HEK293 (cell line): Measurements from ENCODE around the gene ZNF699.

ENCODE experiments used
- ZNF2 ChIP-seq: fragments of 450-650 bp; formaldehyde crosslinking; IDR thresholded peaks from 2 replicates; pipeline ENCODE4 v1.5.1; 2016; ENCODE audit warnings: missing biosample characterization, missing genetic modification characterization
- ZNF274 ChIP-seq, 2 experiments: fragments of 200-500 bp in 1 of 2; fragments of 450-650 bp in 1 of 2; sonication (Bioruptor generic) in 1 of 2; formaldehyde crosslinking in 1 of 2; IDR thresholded peaks; 2 replicates each; pipeline versions ENCODE4 v1.5.1 to v1.6.1; 2014 to 2016; ENCODE audit warnings: borderline replicate concordance in 1 of 2, inconsistent platforms in 1 of 2, low read length in 1 of 2, missing biosample characterization in 1 of 2, missing genetic modification characterization in 1 of 2
- ZNF280D ChIP-seq: fragments of 450-650 bp; formaldehyde crosslinking; IDR thresholded peaks from 2 replicates; pipeline ENCODE4 v1.5.1; 2016; ENCODE audit warnings: missing biosample characterization, missing genetic modification characterization

GRCh38 chr19:9321338-9321737 lies 11.7 kb upstream of the ZNF699 start:
- TF ChIP-seq ZNF280D (tag by site-specific recombination) = no peak
- TF ChIP-seq ZNF2 (tag by site-specific recombination) = no peak
- no peak for TF ChIP-seq ZNF274 (IDR thresholded peaks at IDR 0.05; ENCODE audit: low read length)
- no peak for TF ChIP-seq ZNF274 (tag by site-specific recombination; IDR thresholded peaks at IDR 0.05; ENCODE audit: borderline replicate concordance)
